H54 (cell line): ENCODE data around the gene B3GAT3.
A peak's percentile ranks its signal among the peaks of the same experiment; 100 is the strongest.

ENCODE experiments used
- DNase-seq: peaks from one replicate; pipeline ENCODE4 v3.0.0; 2011; ENCODE audit warnings: low spot score, mixed read lengths; ENCODE audit not compliant: insufficient read length
- FAIRE-seq: peaks from 3 replicates; lab custom pipeline; 2011; peaks lifted over from hg19 to GRCh38; lab: Jason Lieb, UNC
- POLR2A ChIP-seq: IDR thresholded peaks from 2 replicates; pipeline ENCODE4 v1.6.1; 2011; ENCODE audit warnings: low read depth, mild to moderate bottlenecking, low read length

Gene B3GAT3

DNA sequence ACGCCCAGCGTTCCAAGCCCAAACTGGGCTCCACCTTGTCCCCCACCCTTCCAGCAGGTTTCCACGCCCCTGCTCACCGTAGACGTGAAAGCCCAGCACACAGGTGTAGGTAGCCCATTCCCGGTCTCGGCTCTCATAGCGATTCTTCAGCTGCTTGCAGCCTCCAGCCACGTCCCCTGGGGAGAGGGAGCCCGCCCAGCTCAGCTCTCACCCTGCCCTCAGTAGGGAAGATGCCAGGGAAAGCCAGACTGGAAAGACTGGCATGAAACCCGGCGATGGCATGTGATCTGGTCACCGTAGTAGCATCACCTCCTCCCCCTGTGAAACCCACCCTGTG lies 18.7 kb downstream of the B3GAT3 start:
- no peak for FAIRE-seq
- TF ChIP-seq POLR2A: no peak
- DNase-seq: no peak

DNA sequence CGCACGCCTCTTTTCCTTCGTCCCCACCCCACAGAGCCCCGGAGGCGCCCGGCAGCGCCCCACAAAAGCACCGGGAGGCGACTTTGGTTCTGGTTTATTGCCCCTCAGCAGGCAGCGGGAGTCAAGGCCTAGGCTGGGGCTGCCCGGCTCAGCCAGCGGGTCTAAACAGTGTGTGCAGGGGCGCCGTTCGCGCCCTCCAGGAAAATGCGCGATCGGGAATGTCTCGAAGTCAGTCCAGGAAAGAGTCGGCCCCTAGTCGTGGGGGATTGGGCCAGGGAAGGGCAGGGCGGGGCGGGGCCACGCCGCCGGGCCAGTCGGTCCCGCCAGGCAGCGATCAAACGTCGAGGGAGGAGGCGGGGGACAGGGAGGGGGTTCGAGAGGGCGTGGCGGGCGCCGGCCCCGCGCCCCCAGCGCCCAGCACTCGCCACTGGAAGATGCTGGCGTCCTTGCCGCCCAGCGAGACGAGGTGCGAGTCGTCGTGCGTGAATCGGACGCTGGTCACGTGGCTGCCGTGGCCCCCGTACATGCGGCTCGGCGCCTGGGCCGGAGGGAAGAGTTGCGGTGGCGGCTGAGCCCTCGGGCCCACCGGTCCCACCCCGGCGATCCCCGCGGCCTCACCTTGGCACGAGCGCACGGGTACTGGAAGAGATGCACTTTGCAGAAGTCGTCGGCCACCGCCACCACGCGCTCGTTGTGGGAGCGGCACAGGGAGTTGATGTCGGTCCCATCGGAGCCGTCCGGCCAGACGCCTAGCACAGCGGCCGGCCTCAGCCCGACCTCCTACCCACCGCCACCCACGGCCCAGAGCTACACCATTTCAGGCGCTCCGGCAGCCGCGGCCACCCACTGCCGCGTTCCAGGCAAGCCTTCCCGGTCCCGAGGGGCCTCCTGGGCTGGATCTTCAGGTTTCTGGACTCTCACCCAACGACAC lies 19.4 kb downstream of the B3GAT3 start:
- FAIRE-seq (no peak), DNase-seq (no peak)
- 0 out of 2 replicates have a peak, but pooled peaks have one; percentile 12 for TF ChIP-seq POLR2A

DNA sequence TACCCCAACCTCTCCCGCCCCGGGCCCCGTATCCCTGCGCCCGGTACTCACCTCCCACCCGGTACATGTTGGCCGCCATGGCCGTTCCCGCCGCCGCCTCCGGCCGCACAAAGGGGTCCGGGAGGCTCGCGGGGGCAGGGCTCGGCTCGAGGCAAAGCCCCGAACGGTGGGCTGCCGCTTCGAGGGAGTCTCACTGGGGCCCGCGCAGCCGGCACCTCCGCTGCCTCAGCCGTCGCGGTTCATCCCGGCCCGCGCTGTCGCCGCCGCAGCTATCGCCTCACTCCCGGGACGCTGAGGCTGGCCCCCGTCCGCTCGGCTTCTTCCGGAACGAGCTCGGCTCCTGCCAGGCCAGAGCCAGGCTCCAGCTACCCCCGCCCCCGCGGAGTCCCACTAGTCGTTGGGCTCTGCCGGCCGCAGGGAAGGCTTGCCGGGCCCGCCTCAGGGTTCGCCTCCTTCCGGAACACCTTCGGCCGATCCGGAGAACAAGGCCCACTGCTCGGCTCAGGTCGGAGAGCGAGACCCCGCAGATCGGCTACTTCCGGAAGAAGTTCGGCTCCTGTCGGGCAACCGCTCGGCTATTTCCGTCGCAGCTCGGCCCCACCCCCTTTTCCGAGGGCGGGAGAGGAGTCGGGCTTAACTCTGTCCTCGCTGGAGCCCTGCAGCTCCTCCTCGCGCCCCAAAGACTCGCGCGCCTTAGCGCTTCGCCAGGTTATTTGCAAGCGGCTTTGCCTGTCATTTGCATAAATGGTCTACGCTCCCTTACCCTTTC lies 20.2 kb downstream of the B3GAT3 start, which contains the start of gene MTA2:
MTA2 (minus strand) TSS at position 494 of the 769 bp plus-strand sequence; CDS start at position 79, 415 bp downstream.
- DNase-seq (peak; percentile 88), FAIRE-seq (no peak)
- TF ChIP-seq POLR2A: peak; percentile 50

DNA sequence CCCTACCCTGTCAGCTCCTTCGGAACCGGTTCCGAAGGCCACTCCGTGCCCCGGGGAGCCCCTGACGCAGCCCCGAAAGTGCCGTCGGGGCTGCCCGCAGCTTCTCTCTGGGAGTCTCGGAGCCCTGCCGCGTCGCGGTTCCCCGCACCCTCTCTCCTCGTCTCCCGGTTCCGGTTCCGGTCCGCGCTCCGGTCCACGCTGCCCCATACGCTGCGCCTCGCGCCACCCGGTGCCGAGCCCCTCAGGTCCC lies 20.7 kb downstream of the B3GAT3 start:
- DNase-seq (no peak), FAIRE-seq (no peak)
- TF ChIP-seq POLR2A: peak; percentile 62

DNA sequence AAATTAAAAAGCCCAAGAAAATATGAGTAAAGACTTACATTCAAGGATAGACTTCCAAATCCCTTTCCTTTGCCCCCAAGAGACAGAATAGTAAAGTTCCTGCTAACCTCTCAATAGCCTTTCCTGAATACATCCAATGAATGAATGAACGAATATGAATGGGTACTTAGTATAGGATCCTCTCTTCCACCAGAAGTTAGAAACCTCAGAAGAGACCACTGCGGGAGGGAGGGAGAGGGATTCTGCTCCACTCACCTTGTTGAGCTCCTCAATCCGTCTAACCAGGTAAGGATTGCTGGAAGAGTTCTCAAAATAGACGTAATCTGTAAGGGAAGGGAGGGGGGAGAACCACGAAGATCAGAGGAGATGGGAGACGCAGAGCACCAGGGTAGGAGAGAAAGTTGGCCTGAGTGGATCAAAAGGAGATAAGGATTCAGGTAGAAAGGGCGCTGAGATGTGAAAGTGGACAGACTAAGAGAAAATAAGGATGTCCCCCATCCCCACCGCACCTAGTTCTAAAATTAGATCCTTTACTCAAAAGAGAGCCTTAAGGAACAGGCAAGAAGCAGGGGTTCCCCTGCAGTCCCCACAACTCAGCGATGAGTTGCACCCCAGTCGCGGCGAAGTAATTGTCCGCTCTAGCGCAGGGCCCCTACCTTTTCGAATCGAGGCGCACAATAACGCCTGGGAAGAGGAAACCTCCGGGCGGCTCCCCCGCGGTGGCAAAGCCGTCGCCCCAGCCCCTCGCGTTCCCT lies 21.2 kb downstream of the B3GAT3 start:
- FAIRE-seq: no peak
- no peak for DNase-seq
- no peak for TF ChIP-seq POLR2A

DNA sequence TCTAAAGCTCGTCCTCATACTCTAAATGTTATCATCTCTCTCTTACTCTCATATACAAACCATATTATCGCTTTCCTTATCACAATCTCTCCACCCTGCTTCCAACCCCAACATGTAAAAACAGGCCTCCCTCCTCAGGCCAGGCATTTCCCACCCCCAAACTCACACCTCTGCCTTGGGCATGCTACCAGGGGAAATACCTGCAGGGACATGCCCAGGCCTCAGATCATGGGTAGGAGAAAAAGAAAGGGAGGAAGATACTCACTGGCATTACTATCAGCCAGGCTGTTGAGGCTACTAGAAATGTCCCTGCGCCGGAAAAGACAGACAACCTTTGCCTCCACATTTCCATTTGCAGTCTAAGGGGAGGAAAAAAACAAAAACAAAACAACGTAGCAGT lies 21.9 kb downstream of the B3GAT3 start:
- TF ChIP-seq POLR2A: no peak
- DNase-seq (no peak), FAIRE-seq (no peak)

DNA sequence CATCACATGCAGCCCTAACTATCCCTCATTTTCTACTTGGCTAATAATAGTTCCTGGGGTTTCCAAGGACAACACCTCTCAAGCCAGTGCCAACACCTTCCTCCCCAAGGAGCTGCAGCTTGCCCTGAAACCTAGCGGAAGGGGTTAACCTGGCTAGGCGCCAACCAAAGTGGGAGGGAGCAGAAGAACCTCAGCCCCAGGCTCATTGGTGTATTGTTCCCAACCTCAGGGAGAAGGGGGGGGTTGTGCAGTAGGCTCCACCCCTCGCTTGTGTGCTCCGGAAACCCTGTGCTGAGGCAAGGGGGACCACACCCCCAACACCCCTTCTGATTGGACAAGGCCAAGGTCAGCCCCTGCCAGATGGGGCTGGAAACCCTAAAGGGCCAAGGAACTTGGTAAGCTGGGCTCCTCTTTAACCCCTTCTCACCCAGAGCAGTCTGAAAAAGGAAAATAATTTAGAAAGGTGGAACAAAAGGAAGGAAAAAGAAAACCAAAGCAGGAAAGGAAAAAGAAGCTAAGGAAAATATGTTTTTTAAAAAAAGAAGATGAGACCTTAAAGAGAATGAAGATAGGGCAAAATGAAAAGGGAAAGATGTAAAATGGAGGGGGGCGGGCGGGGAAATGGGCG lies 22.6 kb downstream of the B3GAT3 start:
- TF ChIP-seq POLR2A: no peak
- FAIRE-seq: peak; percentile 53
- peak; percentile 96 for DNase-seq

DNA sequence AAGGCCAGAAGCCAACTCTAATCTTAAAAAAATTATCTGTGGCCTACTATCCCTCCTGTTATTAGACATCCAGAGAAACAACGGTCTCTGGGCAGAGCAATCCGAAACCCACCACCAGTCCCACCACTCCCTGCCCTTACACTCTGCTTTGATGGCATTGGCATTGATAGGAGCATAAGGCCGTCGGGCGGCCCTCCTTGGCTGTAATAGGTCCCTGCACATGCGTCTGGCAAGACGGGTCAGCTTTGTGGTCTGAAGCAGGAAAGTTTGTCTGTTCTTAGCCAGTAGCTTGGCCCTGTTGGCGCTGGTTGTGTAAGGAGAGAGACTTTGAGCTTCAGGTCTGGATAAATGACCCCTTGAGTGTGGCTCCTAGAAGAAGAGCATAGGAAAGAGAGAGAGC lies 26.7 kb downstream of the B3GAT3 start:
- FAIRE-seq (no peak), DNase-seq (no peak)
- no peak for TF ChIP-seq POLR2A

DNA sequence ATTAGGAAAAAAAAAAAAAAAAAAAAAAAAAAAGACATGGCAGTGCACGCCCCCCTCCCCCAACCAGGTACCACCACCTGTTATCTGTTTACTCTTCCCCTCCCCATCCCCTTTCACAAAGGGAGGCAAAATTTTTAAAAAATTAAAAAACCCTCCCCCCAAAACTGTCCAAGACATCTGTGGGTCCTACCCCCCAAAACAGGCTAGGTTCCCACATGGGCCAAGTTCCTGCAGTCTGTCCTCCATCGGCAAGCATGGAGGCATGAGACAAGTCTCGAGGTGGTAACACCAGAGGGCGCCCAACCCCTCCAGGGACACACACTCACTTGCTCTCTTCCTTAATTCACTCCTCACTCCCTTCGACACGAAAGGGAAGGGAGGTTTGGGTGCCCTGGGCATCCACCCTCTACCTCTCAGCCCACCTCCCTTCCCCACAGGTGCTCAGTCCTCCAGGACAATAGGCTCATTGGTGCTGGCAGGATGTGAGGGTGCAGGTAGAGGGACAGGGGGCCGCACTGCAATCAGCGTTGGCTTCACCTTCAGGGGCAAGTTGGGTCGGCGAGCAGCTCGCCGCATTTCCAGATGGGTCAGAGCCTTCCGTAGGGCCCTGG lies 28.2 kb downstream of the B3GAT3 start:
- no peak for TF ChIP-seq POLR2A
- no peak for FAIRE-seq
- peak; percentile 61 for DNase-seq

DNA sequence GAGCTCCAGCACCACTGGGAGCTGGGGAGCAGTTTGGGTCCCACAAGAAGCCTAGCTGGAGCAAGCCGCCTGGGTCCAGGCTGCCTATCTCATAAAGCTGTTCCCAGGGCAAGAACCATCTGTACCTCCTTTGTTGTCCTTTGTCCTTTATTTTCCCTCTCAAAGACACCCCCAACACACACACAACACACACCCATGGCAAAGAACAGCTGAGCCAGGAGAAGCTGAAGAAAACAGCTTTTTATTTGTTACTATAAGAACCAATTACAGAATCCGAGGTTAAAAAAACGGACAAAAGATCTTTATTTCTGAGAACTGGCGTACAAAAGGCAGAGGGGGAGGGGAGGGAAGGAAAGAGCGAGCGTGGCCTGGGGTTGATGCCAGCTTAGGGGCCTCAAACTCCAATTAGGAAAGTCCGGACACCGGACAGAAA lies 28.8 kb downstream of the B3GAT3 start:
- DNase-seq (no peak), FAIRE-seq (no peak)
- no peak for TF ChIP-seq POLR2A

DNA sequence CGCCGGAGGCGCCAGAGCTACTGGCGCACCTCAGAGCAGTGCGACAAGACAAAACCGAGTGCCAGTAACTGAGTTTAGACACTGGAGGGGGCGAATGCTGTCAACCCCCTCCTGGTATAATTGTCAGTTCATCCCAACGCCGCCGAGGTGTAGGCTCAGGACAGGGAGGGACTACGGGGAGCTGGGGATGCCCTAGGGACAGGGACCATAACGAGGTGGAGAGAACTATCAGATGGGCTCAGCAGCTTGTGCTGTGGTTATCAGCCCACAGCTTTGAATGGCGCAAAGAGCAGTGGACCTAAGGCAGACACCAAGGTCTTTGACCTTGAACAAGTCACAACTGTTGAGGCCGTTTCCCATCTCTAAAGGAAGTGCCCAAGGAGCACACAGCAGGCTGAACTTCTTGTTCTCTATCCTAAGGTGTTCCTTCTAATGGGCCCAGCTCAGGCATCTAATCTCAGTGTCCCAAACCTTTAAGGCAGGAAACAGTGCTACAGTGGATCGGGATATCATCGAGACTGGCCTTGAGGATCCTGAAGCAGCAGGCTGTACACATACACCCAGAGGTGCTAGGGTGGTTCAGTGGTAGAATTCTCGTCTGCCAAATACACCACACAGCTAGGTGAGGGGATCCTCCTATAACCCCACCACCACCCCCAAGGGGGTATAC lies 29.5 kb downstream of the B3GAT3 start:
- DNase-seq (no peak), FAIRE-seq (no peak)
- TF ChIP-seq POLR2A: no peak

DNA sequence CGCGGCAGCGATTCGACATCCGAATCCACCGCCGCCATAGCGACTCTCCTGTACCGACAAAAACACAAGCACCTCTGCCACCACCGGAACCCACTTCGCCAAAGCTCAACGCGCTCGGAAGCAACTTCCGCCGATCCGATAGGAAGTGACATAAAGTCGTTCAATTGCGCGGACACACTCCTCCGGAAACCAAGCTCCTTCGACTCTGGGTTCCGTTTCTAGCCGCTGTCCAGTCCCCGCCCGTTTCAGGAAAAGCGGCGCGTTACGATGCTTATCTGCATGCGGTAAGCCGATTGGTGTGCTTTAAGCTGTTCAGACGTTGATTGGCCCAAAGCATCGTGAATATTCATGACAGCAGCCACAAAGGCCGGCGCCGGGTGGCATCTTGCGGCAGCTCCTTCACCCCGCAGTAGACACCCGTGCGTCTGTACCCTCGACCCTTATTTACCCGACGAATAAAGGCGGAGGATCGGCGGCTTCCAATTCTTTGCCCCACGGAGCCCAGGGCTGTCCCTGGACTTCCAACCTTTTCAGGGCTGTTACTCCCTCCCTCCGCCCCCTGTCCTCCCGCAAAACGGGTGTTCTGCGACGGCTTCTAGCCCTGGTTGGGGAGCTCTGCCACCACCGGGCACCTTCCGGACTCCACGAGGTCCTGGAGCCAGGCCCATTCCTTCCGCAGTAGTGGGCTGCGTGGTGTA lies 30.2 kb downstream of the B3GAT3 start, which contains the start of gene TUT1:
TUT1 (minus strand) TSS at position 76 of the 698 bp plus-strand sequence; CDS start at position 38, 38 bp downstream.
- FAIRE-seq (peak; percentile 81), DNase-seq (peak; percentile 82)
- peak; percentile 90 for TF ChIP-seq POLR2A
